Activated T-cell treated with anti-CD3 and anti-CD28 coated beads, Interleukin-2, amount 50 U/mL, for 72 hours (primary cell): ENCODE results near the gene SRSF12. TPM values are rescaled to one million over a fixed set of nuclear protein-coding genes. Genes with fewer than 3 reads are reported as not detected.
"Not testable (repeated sequence)": the region's sequence is repeated elsewhere in the genome, so short reads cannot be mapped to it uniquely, and the experiment has no call there.

ENCODE experiments used
- ATAC-seq, 2 donors: fragments of 150-1000 bp; cut with Tn5 transposase; replicated peaks in 1 of 2; 2 replicates each; pipeline ENCODE4 v1.10.0; 2021; ENCODE audit warnings: moderate library complexity in 2 of 2, mild to moderate bottlenecking in 1 of 2
- DNase-seq, 2 donors: peaks; one replicate each; pipeline ENCODE4 v3.0.0; 2021 to 2022; ENCODE audit warnings: mixed read lengths in 1 of 2
- H3K27ac Mint-ChIP-seq: one replicate; pipeline ENCODE4 v1.8.0; 2022; ENCODE audit warnings: mild to moderate bottlenecking, moderate library complexity, mixed read lengths
- H3K27me3 Mint-ChIP-seq: one replicate; pipeline ENCODE4 v1.8.0; 2022; ENCODE audit warnings: low read depth, mixed read lengths
- H3K36me3 Mint-ChIP-seq, 2 donors: one replicate each; pipeline ENCODE4 v1.8.0; 2022; ENCODE audit warnings: mixed read lengths in 2 of 2, mild to moderate bottlenecking in 1 of 2; ENCODE audit not compliant: insufficient read depth in 2 of 2
- H3K4me1 Mint-ChIP-seq: one replicate; pipeline ENCODE4 v1.8.0; 2022; ENCODE audit warnings: low read depth, mixed read lengths
- H3K4me3 Mint-ChIP-seq, 2 donors: one replicate each; pipeline ENCODE4 v1.8.0; 2022; ENCODE audit warnings: mild to moderate bottlenecking in 2 of 2, mixed read lengths in 2 of 2, moderate library complexity in 2 of 2
- H3K9me3 Mint-ChIP-seq, 2 donors: one replicate each; pipeline ENCODE4 v1.8.0; 2022; ENCODE audit warnings: mixed read lengths in 2 of 2
- total RNA-seq, 2 donors: library from RNA; stranded (reverse); gene quantifications; one replicate each; pipeline ENCODE4 v1.2.3, GENCODE V29; 2022

The SRSF12 gene
- total RNA-seq, 2 donors from 2014 or later: 0.23 to 0.46 TPM

- Mint-ChIP-seq H3K4me3 (no peak overlapping the region), H3K9me3 (no peaks in the 10 kb centered on the region), H3K27ac (no peak overlapping the region), H3K36me3 (peaks cover under 1% of the 10 kb centered on the region in 2 donors), H3K27me3 (no peaks in the 10 kb centered on the region), H3K4me1 (peaks cover 11% of the 10 kb centered on the region)
- ATAC-seq (no peak), DNase-seq (no peak)
Observed at GRCh38 chr6:89140347-89141156, 22.7 kb upstream of the SRSF12 start.

- no peak for ATAC-seq
- Mint-ChIP-seq H3K4me3 (no peak overlapping the region), H3K27ac (no peak overlapping the region), H3K36me3 (no peaks in the 10 kb centered on the region), H3K9me3 (no peaks in the 10 kb centered on the region), H3K27me3 (no peaks in the 10 kb centered on the region), H3K4me1 (peaks cover 6% of the 10 kb centered on the region)
- no peak for DNase-seq
Observed at GRCh38 chr6:89139509-89140346, 21.9 kb upstream of the SRSF12 start.

- no peak overlapping the region for H3K4me3 Mint-ChIP-seq
- ATAC-seq (no peak), DNase-seq (no peak)
- no peaks in the 10 kb centered on the region for H3K9me3 Mint-ChIP-seq
- H3K36me3 Mint-ChIP-seq: no peaks in the 10 kb centered on the region
- peak overlapping the region; percentile 8 for H3K27ac Mint-ChIP-seq
- no peaks in the 10 kb centered on the region for H3K27me3 Mint-ChIP-seq
- H3K4me1 Mint-ChIP-seq: no peaks in the 10 kb centered on the region
Observed at GRCh38 chr6:89138173-89138572, 20.3 kb upstream of the SRSF12 start.

- Mint-ChIP-seq H3K9me3 (no peaks in the 10 kb centered on the region), H3K4me1 (no peaks in the 10 kb centered on the region), H3K4me3 (no peak overlapping the region), H3K36me3 (no peaks in the 10 kb centered on the region), H3K27me3 (no peaks in the 10 kb centered on the region), H3K27ac (no peak overlapping the region)
- DNase-seq: no peak
- no peak for ATAC-seq
Observed at GRCh38 chr6:89134723-89135122, 16.9 kb upstream of the SRSF12 start.

GRCh38 chr6:89133981-89134380, 16.1 kb upstream of the SRSF12 start:
- Mint-ChIP-seq H3K36me3 (peaks cover 0 to under 1% of the 10 kb centered on the region in 2 donors), H3K27me3 (no peaks in the 10 kb centered on the region), H3K4me1 (no peaks in the 10 kb centered on the region), H3K4me3 (no peak overlapping the region), H3K9me3 (no peaks in the 10 kb centered on the region), H3K27ac (no peak overlapping the region)
- no peak for DNase-seq
- ATAC-seq: no peak

GRCh38 chr6:89132057-89132456, 14.2 kb upstream of the SRSF12 start:
- no peak overlapping the region for H3K27ac Mint-ChIP-seq
- no peak overlapping the region for H3K4me3 Mint-ChIP-seq
- H3K9me3 Mint-ChIP-seq: peaks cover 2 to 5% of the 10 kb centered on the region in 2 donors
- no peaks in the 10 kb centered on the region for H3K4me1 Mint-ChIP-seq
- H3K27me3 Mint-ChIP-seq: no peaks in the 10 kb centered on the region
- DNase-seq (no peak), ATAC-seq (no peak)
- peaks cover 0 to 7% of the 10 kb centered on the region in 2 donors for H3K36me3 Mint-ChIP-seq

- H3K27me3 Mint-ChIP-seq: no peaks in the 10 kb centered on the region
- peaks cover 0 to 7% of the 10 kb centered on the region in 2 donors for H3K36me3 Mint-ChIP-seq
- no peak for ATAC-seq
- no peaks in the 10 kb centered on the region for H3K4me1 Mint-ChIP-seq
- H3K27ac Mint-ChIP-seq: no peak overlapping the region
- H3K9me3 Mint-ChIP-seq: peaks cover 2 to 5% of the 10 kb centered on the region in 2 donors
- DNase-seq: no peak
- H3K4me3 Mint-ChIP-seq: no peak overlapping the region
Observed at GRCh38 chr6:89131599-89131998, 13.7 kb upstream of the SRSF12 start.

GRCh38 chr6:89128256-89128671, 10.4 kb upstream of the SRSF12 start:
- H3K27me3 Mint-ChIP-seq, H3K4me1 Mint-ChIP-seq, H3K9me3 Mint-ChIP-seq, H3K36me3 Mint-ChIP-seq, DNase-seq, ATAC-seq, H3K4me3 Mint-ChIP-seq, H3K27ac Mint-ChIP-seq: not testable (repeated sequence)

- no peak for DNase-seq
- H3K4me3 Mint-ChIP-seq: no peak overlapping the region
- no peaks in the 10 kb centered on the region for H3K36me3 Mint-ChIP-seq
- ATAC-seq: peak; percentile 36 to 41
- peaks cover 2 to 3% of the 10 kb centered on the region in 2 donors for H3K9me3 Mint-ChIP-seq
- no peaks in the 10 kb centered on the region for H3K4me1 Mint-ChIP-seq
- H3K27ac Mint-ChIP-seq: no peak overlapping the region
- peaks cover 12% of the 10 kb centered on the region for H3K27me3 Mint-ChIP-seq
Observed at GRCh38 chr6:89122625-89123024, 4.8 kb upstream of the SRSF12 start.

GRCh38 chr6:89121934-89122333, 4.1 kb upstream of the SRSF12 start:
- peaks cover 0 to 1% of the 10 kb centered on the region in 2 donors for H3K36me3 Mint-ChIP-seq
- ATAC-seq (no peak), DNase-seq (no peak)
- peaks cover 4% of the 10 kb centered on the region for H3K4me1 Mint-ChIP-seq
- peaks cover 17% of the 10 kb centered on the region for H3K27me3 Mint-ChIP-seq
- no peak overlapping the region for H3K27ac Mint-ChIP-seq
- peaks cover 2 to 3% of the 10 kb centered on the region in 2 donors for H3K9me3 Mint-ChIP-seq
- H3K4me3 Mint-ChIP-seq: no peak overlapping the region

- Mint-ChIP-seq H3K9me3 (peaks cover 2 to 3% of the 10 kb centered on the region in 2 donors), H3K27ac (no peak overlapping the region), H3K27me3 (peaks cover 31% of the 10 kb centered on the region), H3K36me3 (peaks cover 0 to 1% of the 10 kb centered on the region in 2 donors), H3K4me3 (no peak overlapping the region), H3K4me1 (peaks cover 6% of the 10 kb centered on the region)
- DNase-seq (no peak), ATAC-seq (no peak)
Observed at GRCh38 chr6:89120371-89120770, 2.5 kb upstream of the SRSF12 start.

- Mint-ChIP-seq H3K4me3 (peak overlapping the region in 1 of 2 donors; percentile 56), H3K36me3 (peaks cover 0 to 1% of the 10 kb centered on the region in 2 donors), H3K9me3 (peaks cover 2 to 3% of the 10 kb centered on the region in 2 donors), H3K27ac (no peak overlapping the region), H3K27me3 (peaks cover 31% of the 10 kb centered on the region), H3K4me1 (peaks cover 6% of the 10 kb centered on the region)
- ATAC-seq (no peak), DNase-seq (no peak)
Observed at GRCh38 chr6:89118931-89119330, 1.1 kb upstream of the SRSF12 start.

GRCh38 chr6:89116702-89117101, 1.2 kb downstream of the SRSF12 start:
- H3K27me3 Mint-ChIP-seq: peaks cover 31% of the 10 kb centered on the region
- peaks cover 6% of the 10 kb centered on the region for H3K4me1 Mint-ChIP-seq
- no peak for DNase-seq
- peaks cover 0 to 1% of the 10 kb centered on the region in 2 donors for H3K36me3 Mint-ChIP-seq
- peak overlapping the region; percentile 9 for H3K27ac Mint-ChIP-seq
- H3K9me3 Mint-ChIP-seq: peaks cover 2 to 3% of the 10 kb centered on the region in 2 donors
- no peak for ATAC-seq
- peak overlapping the region; percentile 85 to 96 for H3K4me3 Mint-ChIP-seq
